ENCODE results near the gene ZNF467.

DNA sequence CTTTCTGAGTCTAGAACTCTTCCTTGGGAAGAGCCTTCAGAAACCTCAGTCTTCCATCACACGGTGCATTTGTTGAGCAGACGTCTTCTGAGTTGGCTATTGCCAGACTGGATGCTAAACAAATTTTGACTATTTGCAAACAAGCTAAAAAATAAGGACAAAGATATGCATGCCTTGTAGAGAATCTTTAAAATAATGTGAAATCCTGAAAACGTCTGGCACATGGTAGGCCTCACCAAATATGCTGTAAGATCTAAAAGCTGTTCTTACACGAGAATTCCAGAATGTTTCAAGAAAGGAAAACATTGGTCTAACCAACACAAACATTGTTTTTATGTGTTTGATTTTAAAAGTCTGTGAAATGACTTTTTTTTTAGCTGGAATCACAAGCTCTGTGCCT, 11.3 kb downstream of the ZNF467 start:
- no peak for TF ChIP-seq CTCF (IDR thresholded peaks at IDR 0.05)
- no peak for TF ChIP-seq POLR2A (IDR thresholded peaks at IDR 0.05)
- no peak for TF ChIP-seq POLR2AphosphoS5 (IDR thresholded peaks at IDR 0.05)
- no peak for TF ChIP-seq EP300 (IDR thresholded peaks at IDR 0.05)
